Measurements from ENCODE around the gene ATP1A3.
"Not testable (repeated sequence)": the region's sequence is repeated elsewhere in the genome, so short reads cannot be mapped to it uniquely, and the experiment has no call there.

The ATP1A3 gene

DNA sequence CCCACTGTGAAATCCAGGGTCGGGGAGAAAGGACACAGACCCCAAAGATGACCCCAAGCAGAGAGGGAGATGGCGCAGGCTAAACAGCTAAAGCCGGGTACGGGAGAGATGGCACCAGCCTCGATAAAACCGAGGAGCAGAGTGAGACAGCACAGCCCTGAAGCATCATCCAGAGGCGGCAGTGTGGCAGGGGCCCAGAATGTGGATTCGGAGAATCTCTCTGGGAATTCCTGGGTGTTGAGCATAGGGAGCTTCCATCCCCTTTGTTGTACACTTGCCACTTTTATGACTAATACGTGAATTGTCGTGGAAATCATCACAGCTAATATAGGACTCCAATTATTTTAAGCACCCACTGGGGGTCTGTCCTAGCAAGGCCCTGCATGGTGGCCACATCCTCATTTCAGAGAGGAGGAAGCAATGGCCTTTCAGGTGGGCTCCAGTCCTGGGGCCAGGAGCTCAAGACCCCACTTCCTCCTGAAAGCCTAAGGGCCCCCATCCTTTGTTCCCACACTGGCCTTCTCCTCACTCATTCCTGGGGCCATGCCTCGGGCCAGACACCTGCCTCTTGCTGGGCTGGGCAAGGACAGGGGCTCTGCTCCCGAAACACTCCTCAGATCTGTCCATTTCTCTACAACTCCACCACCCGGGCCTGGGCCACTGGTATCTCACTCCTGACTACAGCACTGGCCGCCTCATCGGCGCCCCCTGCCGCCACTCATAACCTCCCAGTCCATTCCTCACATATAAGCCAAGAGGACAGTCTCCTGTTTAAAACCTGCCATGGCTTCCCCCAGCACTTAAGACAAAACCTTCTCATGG lies 29.3 kb upstream of the ATP1A3 start:
- Histone ChIP-seq H3K27me3 (ENCODE audit: insufficient read depth, poor library complexity, severe bottlenecking) (no peaks in the 10 kb centered on the region), H3K4me1 (ENCODE audit: insufficient read depth, poor library complexity, severe bottlenecking) (no peaks in the 10 kb centered on the region), H3K4me3 (ENCODE audit: severe bottlenecking) (no peak overlapping the region), H3K36me3 (ENCODE audit: low read depth) (no peaks in the 10 kb centered on the region), H3K27ac (ENCODE audit: poor library complexity, severe bottlenecking) (no peak overlapping the region), H3K9me3 (ENCODE audit: severe bottlenecking) (no peaks in the 10 kb centered on the region)
- TF ChIP-seq, protein P1, sequence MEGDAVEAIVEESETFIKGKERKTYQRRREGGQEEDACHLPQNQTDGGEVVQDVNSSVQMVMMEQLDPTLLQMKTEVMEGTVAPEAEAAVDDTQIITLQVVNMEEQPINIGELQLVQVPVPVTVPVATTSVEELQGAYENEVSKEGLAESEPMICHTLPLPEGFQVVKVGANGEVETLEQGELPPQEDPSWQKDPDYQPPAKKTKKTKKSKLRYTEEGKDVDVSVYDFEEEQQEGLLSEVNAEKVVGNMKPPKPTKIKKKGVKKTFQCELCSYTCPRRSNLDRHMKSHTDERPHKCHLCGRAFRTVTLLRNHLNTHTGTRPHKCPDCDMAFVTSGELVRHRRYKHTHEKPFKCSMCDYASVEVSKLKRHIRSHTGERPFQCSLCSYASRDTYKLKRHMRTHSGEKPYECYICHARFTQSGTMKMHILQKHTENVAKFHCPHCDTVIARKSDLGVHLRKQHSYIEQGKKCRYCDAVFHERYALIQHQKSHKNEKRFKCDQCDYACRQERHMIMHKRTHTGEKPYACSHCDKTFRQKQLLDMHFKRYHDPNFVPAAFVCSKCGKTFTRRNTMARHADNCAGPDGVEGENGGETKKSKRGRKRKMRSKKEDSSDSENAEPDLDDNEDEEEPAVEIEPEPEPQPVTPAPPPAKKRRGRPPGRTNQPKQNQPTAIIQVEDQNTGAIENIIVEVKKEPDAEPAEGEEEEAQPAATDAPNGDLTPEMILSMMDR (IDR thresholded peaks at IDR 0.05; ENCODE audit: poor library complexity, severe bottlenecking), result no peak
- DNase-seq (ENCODE audit: low spot score), result no peak
- ATAC-seq (ENCODE audit: low read depth), result no peak

DNA sequence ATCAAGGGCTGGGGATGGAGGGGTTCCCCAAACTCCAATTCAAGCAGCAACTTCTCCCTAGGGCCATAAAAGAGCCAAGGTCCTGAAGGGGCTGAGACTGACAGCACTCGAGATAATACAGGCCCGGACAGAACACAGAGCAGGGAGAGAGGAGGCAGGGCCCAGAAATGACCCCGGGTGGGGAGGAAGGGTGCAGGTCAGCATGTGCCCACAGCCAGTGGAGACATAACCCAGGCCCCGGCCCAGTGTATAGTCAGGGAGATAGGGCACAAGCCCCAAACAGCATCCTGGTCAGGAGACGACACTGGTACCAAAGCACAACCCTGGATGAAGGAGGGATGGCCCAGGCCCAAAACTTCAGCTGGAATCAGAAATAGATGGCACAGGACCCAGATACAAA lies 28.6 kb upstream of the ATP1A3 start:
- Histone ChIP-seq H3K4me3 (ENCODE audit: severe bottlenecking) (no peak overlapping the region), H3K9me3 (ENCODE audit: severe bottlenecking) (no peaks in the 10 kb centered on the region), H3K36me3 (ENCODE audit: low read depth) (no peaks in the 10 kb centered on the region), H3K4me1 (ENCODE audit: insufficient read depth, poor library complexity, severe bottlenecking) (no peaks in the 10 kb centered on the region), H3K27ac (ENCODE audit: poor library complexity, severe bottlenecking) (no peak overlapping the region), H3K27me3 (ENCODE audit: insufficient read depth, poor library complexity, severe bottlenecking) (no peaks in the 10 kb centered on the region)
- TF ChIP-seq, protein P1 (IDR thresholded peaks at IDR 0.05; ENCODE audit: poor library complexity, severe bottlenecking), result no peak
- no peak for ATAC-seq (ENCODE audit: low read depth)
- no peak for DNase-seq (ENCODE audit: low spot score)

DNA sequence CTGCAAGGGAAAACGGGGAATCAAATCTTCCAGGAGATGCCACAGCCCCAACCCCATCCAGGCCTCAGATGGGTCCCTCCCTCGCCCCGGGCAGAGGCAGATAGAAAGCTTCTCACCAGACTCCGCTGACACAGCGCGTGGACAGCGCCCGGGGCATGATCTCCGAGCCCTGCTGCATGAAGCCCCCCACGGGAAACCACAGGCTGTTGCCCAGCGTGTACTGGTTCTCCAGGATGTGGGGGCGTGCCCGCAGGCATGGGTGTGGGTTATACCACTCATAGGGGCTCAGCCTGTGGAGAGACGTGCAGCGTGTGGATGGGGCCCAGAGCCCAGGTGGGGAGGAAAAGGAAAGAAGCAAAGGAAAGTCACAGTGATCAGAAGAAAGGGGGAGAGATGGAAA lies 27.2 kb upstream of the ATP1A3 start:
- Histone ChIP-seq H3K9me3 (ENCODE audit: severe bottlenecking) (no peaks in the 10 kb centered on the region), H3K36me3 (ENCODE audit: low read depth) (no peaks in the 10 kb centered on the region), H3K27me3 (ENCODE audit: insufficient read depth, poor library complexity, severe bottlenecking) (no peaks in the 10 kb centered on the region), H3K4me3 (ENCODE audit: severe bottlenecking) (no peak overlapping the region), H3K27ac (ENCODE audit: poor library complexity, severe bottlenecking) (no peak overlapping the region), H3K4me1 (ENCODE audit: insufficient read depth, poor library complexity, severe bottlenecking) (no peaks in the 10 kb centered on the region)
- DNase-seq (ENCODE audit: low spot score) (no peak), ATAC-seq (ENCODE audit: low read depth) (no peak)
- TF ChIP-seq, protein P1 (IDR thresholded peaks at IDR 0.05; ENCODE audit: poor library complexity, severe bottlenecking), result no peak

DNA sequence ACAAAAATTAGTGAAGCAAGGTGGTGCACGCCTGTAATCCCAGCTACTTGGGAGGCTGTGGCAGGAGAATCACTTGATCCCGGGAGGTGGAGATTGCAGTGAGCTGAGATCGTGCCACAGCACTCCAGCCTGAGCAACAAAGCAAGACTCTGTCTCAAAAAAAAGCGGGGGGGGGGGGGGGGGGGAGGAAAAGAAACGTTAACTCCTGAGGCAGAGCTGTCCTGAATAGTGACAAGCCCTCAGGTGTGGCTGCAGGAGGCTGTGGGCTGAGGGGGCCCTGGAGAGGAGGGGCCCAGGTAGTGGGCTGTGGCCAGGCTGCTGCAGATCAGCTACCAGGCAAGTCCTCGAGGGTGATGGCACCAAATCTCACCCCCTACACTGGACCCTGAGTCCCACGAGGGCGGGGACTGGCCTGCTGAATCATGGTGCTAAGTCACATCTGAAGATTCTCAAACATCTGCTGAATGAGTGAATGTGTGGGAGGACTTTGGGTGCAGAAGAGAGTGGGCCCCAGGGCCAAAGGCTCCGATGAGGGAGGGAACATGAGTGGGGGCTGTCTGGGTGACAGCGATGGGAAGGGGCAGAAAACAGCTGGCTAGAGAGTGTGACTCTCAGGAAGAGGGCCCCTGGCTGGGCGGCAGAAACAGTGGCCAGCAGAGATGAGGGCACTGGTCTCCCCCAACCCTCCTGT lies 24.6 kb upstream of the ATP1A3 start:
- H3K27me3 ChIP-seq (ENCODE audit: insufficient read depth, poor library complexity, severe bottlenecking), result no peaks in the 10 kb centered on the region
- DNase-seq (ENCODE audit: low spot score) (no peak), ATAC-seq (ENCODE audit: low read depth) (no peak)
- TF ChIP-seq, protein P1 (IDR thresholded peaks at IDR 0.05; ENCODE audit: poor library complexity, severe bottlenecking), result no peak
- no peak overlapping the region for H3K27ac ChIP-seq (ENCODE audit: poor library complexity, severe bottlenecking)
- H3K36me3 ChIP-seq (ENCODE audit: low read depth), result no peaks in the 10 kb centered on the region
- H3K9me3 ChIP-seq (ENCODE audit: severe bottlenecking), result no peaks in the 10 kb centered on the region
- no peak overlapping the region for H3K4me3 ChIP-seq (ENCODE audit: severe bottlenecking)
- no peaks in the 10 kb centered on the region for H3K4me1 ChIP-seq (ENCODE audit: insufficient read depth, poor library complexity, severe bottlenecking)

DNA sequence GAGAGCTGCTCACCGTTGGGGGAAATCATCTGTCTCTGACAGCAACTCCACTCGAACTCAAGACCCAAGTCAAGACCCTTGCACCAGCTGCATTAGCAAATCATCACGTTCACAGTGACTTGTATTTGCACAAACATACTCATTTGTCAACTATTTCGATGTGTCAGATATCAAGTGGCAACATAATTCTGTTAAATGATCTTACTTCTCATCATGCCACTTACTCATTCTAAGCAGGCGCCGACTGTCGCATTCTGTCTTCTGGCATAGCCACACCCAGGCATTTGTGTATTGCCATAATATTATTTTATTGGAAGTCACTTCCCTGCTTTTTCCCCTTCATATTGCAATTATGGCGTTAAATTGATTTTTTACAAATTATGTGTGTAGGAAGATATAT lies 23.0 kb upstream of the ATP1A3 start:
- Histone ChIP-seq H3K27ac (ENCODE audit: poor library complexity, severe bottlenecking) (no peak overlapping the region), H3K9me3 (ENCODE audit: severe bottlenecking) (no peaks in the 10 kb centered on the region), H3K4me3 (ENCODE audit: severe bottlenecking) (no peak overlapping the region), H3K36me3 (ENCODE audit: low read depth) (no peaks in the 10 kb centered on the region), H3K4me1 (ENCODE audit: insufficient read depth, poor library complexity, severe bottlenecking) (no peaks in the 10 kb centered on the region), H3K27me3 (ENCODE audit: insufficient read depth, poor library complexity, severe bottlenecking) (no peaks in the 10 kb centered on the region)
- TF ChIP-seq, protein P1 (IDR thresholded peaks at IDR 0.05; ENCODE audit: poor library complexity, severe bottlenecking), result no peak
- DNase-seq (ENCODE audit: low spot score), result no peak
- no peak for ATAC-seq (ENCODE audit: low read depth)

DNA sequence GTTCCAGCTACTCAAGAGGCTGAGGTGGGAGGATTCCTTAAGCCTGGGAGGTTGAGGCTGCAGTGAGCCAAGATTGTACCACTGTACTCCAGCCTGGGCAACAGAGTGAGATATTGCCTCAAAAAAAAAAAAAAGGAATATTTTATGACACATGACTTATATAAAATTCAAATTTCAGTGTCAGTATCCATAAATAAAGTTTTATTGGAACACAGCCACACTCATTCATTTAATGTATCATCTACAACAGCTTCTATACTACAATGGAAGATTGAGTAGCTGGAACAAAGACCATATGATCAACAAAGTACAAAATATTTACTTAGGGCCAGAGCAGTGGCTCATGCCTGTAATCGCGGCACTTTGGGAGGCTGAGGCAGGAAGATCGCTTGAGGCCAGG lies 18.7 kb upstream of the ATP1A3 start:
- not testable (repeated sequence) for DNase-seq (ENCODE audit: low spot score); H3K9me3 ChIP-seq (ENCODE audit: severe bottlenecking); H3K36me3 ChIP-seq (ENCODE audit: low read depth); ATAC-seq (ENCODE audit: low read depth); H3K27ac ChIP-seq (ENCODE audit: poor library complexity, severe bottlenecking); H3K4me1 ChIP-seq (ENCODE audit: insufficient read depth, poor library complexity, severe bottlenecking); H3K4me3 ChIP-seq (ENCODE audit: severe bottlenecking); H3K27me3 ChIP-seq (ENCODE audit: insufficient read depth, poor library complexity, severe bottlenecking)
